Medulla oblongata (tissue), 1 donor: ENCODE results near the gene PTTG2.
"Not testable (repeated sequence)": the region's sequence is repeated elsewhere in the genome, so short reads cannot be mapped to it uniquely, and the experiment has no call there.

Source experiments
- DNase-seq: peaks from one replicate; pipeline ENCODE4 v3.0.0-alpha.2; 2015; ENCODE audit errors: extremely low spot score

PTTG2 gene

DNA sequence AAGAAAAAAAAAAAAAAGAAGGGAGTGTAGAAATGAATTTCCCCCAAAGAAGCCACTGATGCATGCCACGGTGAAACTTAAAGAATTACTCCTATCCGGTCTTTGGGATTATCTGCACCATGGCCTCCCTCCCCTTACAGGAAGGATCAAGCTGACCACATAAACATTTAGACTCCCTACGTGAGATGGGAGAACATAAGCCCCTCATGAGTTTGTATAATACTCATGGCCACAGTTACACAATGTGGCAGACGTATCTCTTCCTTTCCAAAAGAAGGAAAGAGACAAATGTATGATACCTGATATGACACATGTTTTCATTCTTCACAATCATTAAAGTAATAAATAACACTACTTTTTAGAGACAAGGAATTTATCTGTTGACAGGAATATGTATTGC is 3.3 kb upstream of the PTTG2 start:
- DNase-seq, result no peak

DNA sequence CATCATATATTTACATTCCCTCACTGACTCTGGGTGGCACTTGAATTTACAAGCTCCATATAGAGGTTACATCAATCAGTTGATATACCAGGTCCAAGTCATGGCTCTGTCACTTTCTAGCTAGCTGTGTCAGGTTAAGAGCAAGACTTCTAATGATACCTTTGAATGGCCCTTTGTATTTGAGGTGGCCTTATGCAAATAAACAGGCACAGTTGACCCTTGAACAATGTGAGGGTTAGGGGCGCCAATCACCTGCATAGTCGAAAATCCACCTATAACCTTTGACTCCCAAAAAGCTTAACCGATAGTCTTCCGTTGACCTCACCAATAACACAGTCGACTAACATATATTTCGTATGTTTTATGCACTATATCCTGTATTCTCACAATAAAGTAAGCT is 1.3 kb upstream of the PTTG2 start:
- no peak for DNase-seq

DNA sequence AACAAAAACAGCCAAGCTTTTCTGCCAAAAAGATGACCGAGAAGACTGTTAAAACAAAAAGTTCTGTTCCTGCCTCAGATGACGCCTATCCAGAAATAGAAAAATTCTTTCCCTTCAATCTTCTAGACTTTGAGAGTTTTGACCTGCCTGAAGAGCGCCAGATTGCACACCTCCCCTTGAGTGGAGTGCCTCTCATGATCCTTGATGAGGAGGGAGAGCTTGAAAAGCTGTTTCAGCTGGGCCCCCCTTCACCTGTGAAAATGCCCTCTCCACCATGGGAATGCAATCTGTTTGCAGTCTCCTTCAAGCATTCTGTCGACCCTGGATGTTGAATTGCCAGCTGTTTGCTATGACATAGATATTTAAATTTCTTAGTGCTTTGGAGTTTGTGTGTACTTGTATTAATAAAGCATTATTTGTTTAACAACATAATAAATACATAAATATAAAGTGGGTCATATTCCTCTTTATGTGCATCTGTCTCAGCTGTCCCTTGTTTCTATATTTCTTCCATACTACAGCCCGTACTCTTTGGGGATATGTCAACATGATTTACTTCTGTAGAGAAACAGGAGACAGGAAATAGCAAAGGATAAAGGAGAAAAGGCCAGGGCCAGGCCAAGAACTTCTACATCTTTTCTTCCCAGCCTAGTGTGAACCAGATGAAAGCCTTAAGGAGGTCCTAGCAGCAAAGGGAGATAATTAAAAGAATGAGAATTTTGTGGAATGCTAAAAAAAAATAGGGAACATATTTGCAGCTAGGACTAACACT is 667 bp downstream of the PTTG2 start:
- DNase-seq, result no peak

DNA sequence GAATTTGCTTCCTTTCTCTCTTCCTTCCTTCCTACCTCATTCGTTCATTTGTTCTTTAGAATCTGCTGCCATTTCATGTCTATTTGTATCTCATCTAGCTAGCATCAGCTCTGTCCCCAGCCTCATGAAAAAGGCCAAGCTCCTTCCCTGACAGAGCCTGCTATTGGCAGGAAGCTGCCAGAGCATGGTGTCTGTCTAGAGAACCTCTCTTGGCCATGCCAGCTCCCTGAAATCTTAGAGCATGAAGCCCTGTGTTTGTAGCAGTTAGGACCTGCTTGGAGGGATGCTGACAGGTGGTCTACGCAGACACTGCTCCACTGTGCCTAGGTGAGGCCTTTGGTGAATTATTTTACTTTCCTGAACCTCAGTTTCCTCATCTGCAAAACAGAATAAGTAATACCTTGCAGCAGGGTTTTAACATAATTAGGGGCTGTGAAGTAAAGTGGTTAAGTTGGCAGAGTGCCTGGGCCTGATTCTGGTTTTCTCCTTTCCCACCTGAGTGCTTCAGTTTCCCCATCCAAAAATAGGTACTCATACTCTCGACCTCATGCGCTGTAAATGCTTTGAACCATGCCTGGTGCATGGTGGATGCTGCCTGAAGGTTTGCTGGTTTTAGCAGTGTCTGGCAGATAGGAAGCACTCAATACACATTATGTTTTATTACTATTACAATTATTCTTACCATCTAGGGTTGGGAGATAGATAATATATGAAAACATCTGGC is 4.7 kb downstream of the PTTG2 start:
- no peak for DNase-seq

DNA sequence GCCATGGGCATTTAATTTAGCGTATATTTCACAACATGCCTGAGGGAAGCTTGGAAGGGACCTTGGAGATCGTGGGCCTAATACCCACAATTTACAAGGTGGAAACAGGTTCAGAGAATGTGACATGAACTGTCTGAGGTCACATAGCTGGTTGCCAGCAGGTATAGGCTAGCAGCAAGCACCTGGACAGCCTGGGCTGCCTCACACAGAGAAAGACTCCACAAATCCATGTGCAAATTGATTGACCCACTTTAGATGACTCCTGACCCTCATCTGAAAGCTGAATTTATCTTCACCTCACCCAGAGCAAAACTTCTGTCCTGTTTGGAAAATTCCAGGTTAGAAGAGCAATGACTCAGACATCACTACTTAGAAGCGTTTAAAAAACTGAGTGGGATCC is 5.8 kb downstream of the PTTG2 start:
- no peak for DNase-seq

DNA sequence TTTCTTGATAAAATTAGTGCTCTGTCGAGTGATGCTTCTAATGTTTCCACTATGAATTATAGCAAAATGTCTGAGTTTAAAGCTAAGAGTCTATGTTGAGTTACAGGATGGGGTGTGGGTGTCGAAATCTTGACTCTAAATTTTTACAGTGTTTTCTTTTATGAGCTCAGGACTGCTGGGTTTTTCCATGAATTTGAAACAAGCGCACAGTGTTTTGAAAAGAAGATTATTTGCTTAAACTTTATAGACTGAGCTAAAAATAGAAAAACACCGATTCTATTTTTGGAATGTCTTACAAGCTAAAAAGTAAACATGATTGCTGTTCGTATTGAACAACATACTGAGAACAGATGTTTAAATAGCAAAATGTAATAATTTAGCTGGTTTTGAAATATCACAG is 7.5 kb downstream of the PTTG2 start:
- DNase-seq, result no peak

DNA sequence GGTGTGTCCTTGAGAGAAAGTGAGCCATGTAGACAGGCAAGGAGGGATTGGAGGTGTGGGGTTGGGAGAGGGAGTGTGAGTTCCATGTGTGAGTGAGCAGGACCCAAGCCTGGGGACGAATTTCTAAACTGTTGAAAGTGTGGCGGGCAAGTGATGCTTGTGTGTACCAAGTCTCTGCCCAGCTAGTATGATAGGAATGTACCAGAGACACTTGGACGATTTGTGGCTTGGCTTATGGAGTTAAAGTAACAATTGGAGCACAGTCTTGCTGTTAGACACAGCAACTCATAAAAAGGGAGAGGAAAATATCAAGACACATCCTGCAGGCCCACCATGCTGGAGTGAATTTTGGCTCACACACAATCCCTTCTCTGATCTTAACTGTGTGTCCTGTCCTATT is 8.5 kb downstream of the PTTG2 start:
- DNase-seq, result no peak

DNA sequence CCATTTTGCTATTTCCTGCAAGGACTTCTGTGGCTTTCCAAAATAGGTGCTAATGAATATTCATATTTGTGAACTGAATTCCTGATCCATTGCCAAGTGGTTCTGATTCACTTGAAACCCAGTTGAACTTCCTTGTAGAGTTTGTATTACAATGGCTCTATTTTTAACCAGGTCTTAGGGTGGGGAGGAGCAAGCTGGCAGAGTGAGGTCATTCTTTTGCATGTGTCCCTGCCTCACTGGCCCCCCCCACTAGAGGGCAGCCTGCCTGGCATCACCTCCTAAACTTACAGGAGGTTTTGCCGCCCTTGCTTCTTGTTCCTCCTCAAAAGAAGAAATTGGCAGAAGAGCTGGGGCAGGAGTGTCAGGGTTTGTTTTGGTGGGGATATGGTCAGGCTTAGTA is 10.5 kb downstream of the PTTG2 start:
- peak; percentile 29 for DNase-seq

DNA sequence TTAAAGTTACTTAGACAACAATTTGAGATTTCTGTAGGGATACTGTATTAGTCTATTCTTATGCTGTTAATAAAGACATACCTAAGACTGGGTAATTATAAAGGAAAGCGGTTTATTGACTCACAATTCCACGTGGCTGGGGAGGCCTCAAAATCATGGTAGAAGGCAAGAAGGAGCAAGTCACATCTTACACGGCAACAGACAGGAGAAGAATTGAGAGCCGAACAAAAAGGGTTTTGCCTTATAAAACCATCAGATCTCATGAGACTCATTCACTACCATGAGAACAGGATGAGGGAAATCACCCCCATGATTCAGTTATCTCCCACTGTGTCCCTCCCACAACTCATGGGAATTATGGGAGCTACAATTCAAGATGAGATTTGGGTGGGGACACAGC is 11.0 kb downstream of the PTTG2 start:
- DNase-seq, result no peak

DNA sequence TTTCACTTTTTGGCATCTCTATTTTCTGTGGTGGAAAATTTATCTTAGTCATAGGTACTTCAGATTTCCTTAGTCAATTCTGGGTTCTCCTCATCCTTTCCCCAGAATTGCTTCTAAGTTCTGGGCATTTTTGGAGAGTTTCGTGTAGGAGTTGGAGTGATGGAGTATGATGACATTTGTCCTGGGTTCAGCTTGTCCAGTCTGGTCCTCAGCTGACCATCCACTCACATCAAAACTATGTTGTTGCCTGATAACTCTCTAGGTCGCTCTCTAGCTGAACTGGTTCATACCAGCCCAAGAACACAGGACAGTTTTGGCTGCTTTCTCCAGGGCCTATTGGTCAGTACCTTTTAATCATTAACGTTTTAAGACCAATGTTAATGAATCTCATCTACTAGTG is 13.2 kb downstream of the PTTG2 start:
- no peak for DNase-seq

DNA sequence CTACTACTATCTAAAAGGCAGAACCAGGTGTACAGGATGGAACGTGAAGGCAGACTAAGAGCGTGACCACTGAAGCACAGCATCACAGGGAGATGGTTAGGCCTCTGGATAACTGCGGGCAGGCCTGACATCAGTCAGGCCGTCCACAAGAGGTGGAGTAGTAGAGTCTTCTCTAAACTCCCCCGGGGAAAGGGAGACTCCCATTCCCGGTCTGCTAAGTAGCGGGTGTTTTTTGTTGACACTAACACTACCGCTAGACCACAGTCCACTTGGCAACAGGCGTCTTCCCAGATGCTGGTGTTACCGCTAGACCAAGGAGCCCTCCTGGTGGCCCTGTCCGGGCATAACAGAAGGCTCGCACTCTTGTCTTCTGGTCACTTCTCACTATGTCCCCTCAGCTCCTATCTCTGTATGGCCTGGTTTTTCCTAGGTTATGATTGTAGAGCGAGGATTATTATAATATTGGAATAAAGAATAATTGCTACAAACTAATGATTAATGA is 15.2 kb downstream of the PTTG2 start:
- not testable (repeated sequence) for DNase-seq

DNA sequence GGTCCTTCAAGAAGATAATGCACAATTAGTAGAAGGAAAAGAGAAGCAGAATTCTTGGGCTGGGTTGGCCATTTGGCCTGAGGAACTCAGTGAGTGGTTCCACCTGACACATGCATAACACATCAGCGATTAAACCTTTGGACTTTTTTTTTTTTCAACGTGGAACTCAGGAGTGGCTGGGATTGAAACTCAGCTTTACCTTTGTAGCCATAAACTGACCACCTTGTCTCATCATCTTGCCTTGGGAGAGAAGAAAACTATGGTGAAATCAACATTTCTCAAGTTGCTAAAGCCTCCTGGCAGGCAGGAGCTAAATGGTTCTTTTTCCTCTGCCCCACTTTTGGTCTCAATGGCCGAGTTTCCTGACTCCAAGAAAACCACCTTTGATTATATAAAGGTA is 16.3 kb downstream of the PTTG2 start:
- DNase-seq, result no peak

DNA sequence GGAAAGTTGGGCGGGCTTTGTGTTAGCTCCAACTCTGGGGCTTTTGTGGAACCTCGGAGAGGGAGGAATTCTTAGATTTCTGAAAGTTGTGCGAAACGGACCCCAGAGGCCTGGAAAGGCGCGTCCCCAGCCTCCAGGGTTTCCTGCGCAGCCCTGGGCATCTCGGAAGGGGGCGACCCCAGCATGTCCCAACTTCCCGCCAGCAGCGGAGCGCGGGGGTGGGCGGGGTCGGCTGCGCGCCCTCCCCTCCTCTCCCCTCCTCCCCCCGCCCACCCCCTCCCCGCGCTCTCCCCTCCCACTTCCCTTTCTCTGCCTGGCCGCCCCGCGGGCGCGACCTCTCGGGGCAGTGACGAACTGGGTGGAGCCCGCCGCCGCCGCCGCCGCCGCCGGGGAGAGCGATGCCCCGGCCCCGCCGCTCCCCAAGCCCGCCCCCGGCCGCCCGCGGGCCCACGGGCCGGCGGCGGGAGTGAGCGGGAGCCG is 16.8 kb downstream of the PTTG2 start:
- peak; percentile 79 for DNase-seq

DNA sequence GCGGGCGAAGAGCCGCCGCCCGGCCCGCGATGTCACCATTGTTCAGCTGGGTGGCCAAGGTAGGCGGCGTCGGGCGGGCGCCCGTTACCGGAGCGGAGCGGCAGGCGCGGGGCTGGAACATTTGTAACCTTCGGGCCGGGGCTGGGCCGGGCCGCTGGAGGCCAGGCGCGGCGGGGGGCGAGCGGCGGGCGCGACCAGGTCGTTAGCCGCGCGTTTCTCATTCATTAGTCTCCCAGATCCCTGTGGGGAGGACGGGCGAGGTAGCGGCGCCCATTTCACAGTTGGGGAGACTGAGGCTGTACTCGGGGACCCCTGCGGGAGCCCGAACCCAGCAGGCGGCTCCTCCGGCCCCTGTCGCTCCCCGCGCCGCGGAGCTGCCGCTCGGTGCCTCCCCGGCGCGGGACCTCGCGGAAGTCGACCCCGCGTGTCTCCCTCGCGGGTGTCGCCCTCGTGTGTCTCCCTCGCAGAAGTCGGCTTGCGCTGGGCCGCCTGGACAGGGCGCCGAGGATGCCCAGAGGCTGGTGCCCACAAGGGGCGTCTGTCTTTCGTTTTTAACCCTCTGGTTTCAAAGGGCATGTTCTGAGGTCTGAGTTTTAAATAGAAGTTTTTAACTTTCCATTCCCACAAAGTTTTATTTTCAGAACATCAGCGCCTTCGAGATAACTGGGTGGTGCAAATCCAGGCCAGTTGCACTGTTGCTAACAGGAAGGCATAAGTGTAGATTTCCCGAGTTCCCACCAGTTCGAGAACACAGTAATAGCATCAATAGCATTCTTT is 17.5 kb downstream of the PTTG2 start:
- peak; percentile 86 for DNase-seq

DNA sequence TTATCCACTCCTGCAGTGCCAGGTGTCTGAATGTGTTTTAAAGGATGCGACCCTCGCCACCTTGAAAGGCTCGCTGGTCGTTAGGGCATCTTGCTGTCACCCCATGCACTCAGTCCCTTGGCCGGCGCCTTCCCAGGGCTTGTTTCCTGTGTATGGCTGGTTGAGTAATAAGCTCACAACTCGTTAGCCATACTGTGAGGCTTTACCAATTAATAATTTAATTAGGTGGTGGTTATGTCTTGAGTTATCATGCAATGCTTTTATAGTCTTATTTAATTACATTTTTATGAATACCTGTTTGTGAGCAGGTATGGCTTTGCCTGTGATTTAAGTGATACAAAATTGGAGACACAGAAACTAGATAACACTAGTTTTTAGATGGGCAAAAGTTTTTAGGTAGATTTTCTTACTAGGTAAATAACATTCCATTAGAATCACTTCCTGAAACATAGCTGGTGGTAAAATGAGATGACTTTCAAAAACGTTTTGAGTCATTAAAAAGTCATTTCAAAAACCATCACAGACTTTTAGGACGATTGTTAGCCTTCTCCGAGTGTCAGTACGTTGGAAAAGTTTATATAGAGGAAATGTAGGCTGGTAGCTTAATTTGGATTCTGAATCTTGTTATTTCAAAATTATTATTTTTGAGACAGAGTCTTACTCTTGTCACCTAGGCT is 18.2 kb downstream of the PTTG2 start:
- DNase-seq, result no peak

DNA sequence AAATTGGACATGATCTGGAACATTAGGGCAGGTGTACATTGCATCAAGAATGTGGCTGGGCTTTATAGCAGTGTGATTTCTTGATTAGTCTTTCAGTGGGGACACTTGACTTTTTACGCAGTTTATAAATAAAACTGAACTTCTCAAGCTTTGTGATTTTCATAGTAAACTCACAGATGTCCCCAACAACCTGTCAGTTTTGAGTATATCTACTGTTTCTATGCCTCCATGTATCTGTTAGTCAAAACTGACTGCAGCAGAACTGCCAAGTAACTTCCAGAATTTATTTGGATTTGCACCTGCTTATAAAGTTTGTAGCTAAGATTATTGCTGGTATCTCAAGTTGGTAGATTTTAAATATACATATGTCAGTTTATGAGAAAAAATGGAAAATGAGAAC is 20.0 kb downstream of the PTTG2 start:
- no peak for DNase-seq

DNA sequence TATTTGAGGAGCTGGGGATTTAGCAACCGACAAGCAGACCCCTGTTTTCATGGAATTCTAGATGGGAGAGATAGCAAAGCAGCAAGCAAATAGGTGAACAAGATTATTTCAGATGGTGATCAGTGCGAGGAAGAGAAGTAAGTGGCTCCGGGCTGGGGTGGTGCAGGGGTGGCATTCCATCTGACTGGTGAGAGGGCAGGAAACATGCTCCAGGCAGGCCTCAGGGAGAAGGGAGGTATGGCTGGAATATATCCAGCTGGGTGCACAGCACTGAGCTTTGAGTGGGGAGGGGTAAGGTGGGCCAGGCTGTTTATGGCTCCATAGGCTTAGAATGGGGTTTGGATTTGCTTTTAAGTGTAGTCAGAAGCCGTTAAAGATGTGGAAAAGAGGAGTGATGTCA is 21.2 kb downstream of the PTTG2 start:
- no peak for DNase-seq

DNA sequence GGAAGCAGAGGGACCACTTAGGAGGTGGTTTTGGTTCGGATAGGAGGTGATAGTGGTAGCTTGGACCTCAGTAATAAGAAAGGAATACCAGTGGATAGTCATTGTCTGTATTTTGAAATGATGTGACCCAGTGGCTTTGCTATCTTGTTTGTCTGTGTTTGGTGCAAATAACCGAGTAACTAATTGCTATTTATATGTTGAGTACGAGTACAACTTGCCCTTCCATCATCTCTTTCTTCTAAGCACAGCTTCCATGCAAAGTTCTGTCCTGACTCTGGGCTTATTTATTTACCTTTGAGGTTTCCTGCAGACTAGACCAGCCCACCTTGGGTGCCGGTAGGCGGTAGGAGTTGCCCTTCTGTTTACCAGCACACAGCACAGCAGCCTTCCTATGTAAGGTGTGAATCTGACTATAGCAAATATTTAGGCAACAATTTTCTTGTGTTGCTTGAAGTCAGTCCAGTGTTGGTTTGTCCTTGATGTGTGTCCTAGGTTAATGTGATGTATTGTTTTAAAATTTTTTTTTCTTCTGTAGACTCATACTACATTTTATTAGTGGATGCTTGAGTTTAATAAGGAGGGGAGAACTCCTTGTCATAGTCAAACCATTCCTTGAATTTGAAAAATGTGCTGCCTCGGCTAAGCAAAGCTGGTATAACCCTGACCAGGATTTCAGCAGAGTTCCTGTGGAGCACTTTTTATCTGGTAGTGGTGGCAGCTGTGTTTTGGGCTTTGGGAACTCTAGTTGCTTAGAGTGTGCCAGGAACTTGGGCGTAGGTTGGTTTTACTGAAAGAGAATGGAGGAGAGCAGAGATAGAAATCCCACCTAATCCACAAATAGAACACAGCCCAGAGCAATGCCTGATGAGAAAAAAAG is 21.9 kb downstream of the PTTG2 start:
- DNase-seq, result no peak

DNA sequence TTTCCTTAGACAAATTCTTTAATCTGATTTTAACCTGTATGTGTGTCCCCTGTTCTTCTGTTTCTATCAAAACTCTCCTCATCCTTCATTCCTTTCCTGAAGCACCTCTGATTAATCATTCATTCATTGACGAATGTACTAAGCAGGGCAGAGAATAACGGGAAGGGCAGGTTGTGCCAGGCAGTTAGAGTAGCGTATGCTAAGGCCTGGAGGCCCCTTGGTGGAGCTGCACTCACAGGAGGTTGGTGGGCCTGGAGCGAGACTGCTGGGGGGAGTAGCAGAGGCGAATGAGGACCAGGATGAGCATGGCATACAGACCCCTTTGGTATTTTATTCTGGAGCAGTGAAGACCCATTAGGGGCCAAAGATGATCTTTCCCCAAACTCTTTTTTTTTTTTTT is 22.5 kb downstream of the PTTG2 start:
- DNase-seq, result no peak

DNA sequence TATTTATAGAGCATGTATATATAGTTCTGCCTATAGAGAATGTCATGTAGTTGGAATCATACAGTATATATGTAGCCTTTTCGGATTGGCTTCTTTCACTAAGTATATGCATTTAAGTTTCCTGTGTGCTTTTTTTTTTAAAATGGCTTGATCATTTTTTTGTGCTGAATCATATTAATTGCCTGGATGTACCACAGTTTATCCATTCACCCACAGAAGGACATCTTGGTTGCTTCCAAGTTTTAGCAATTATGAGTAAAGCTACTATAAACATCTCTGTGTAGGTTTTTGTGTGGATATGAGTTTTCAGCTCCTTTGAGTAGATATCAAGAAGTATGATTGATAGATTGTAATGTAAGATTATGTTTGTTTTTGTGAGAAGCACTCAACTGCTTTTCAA is 23.8 kb downstream of the PTTG2 start:
- DNase-seq, result no peak

DNA sequence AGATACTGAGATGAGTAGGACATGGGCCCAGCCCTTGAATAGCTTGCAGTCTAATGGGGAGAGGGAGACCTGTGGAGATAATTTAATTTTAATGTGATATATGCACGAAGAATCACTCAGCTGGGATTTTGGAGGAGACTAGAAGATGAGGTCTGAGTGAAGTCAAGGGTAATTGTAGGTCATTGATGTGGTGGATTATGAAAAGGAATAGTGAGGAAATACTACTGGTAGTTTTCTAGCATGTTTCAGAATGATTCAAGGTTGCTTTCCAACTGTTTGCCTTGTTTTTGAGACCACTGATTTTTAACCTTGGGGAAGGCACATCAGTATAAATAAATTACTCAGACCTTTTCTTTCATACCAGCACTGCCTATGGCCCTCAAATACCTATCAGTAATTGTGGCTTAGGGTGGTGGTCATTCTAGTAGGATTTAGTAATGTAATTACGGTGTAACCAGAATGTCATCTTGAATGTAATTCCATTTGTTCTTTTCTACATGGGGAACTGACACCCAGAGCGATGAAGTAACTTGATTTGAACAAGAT is 25.6 kb downstream of the PTTG2 start:
- no peak for DNase-seq
